ENCODE measurements around the gene TANGO2. TPM values are rescaled to one million over a fixed set of nuclear protein-coding genes. Genes with fewer than 3 reads are reported as not detected.

Gene TANGO2
- polyA plus RNA-seq, 1 of the 3 experiments (the other 2 are of a cell fraction) = 20.7 TPM

- TF ChIP-seq GABPA (IDR thresholded peaks at IDR 0.05; ENCODE audit: low read depth) = no peak
- TF ChIP-seq EZH2phosphoT487 (IDR thresholded peaks at IDR 0.05; ENCODE audit: borderline replicate concordance, low read depth) = no peak
- TF ChIP-seq YY1 (IDR thresholded peaks at IDR 0.05; ENCODE audit: low read depth) = no peak
- no peak for TF ChIP-seq MEF2A (IDR thresholded peaks at IDR 0.05; ENCODE audit: borderline replicate concordance, low read depth)
- TF ChIP-seq MXI1 (IDR thresholded peaks at IDR 0.05; ENCODE audit: low read depth, low read length) = no peak
- no peak for TF ChIP-seq FOXJ3 (CRISPR knock-in tag; IDR thresholded peaks at IDR 0.05)
- no peak for TF ChIP-seq RAD21 (IDR thresholded peaks at IDR 0.05; ENCODE audit: low read length)
- TF ChIP-seq RCOR1 (IDR thresholded peaks at IDR 0.05; ENCODE audit: low read length) = no peak
- peaks cover 24% of the 10 kb centered on the region; the same call in 1 of the 2 replicates for H3K79me2 ChIP-seq (ENCODE audit: insufficient read depth)
- H3F3A ChIP-seq (replicated peaks; ENCODE audit: insufficient read depth) = no peaks in the 10 kb centered on the region
- no peak overlapping the region; a peak in 1 of 4 replicates for H3K27ac ChIP-seq (ENCODE audit: low read depth in 2 of 2, low read length in 1 of 2)
- DNase-seq = no peak
- no peaks in the 10 kb centered on the region for H3K9me2 ChIP-seq
- H3K4me3 ChIP-seq (ENCODE audit: low read depth in 2 of 2, low read length in 1 of 2) = no peak overlapping the region
- H3K4me2 ChIP-seq = no peak overlapping the region
- POLR2A ChIA-PET = no interaction called here
- H3K9me3 ChIP-seq = no peaks in the 10 kb centered on the region
- peaks cover 20% of the 10 kb centered on the region; the same call in 1 of the 2 replicates for H4K20me1 ChIP-seq (ENCODE audit: insufficient read depth)
- peaks cover 0 to 35% of the 10 kb centered on the region in 2 experiments; a peak in 1 of 4 replicates for H3K4me1 ChIP-seq (ENCODE audit: control insufficient read depth in 1 of 2, insufficient read depth in 2 of 2, low read depth in 1 of 2, low read length in 1 of 2)
- no peak overlapping the region for H2AFZ ChIP-seq (ENCODE audit: low read depth)
- H3K36me3 ChIP-seq (replicated peaks in 1 of 2; ENCODE audit: control insufficient read depth in 1 of 2, insufficient read depth in 2 of 2, low read length in 1 of 2) = no peaks in the 10 kb centered on the region
- WGBS (ENCODE audit: low lambda C conversion rate) = 89% methylated on average over 4 of the region's 7 CpGs
- CTCF ChIA-PET = interaction anchor here (0.8 to 1.5 kb wide), 5 partner anchors 14 to 302 kb away, joined by 3 read pairs; no protein-coding TSS in a partner anchor
- H3K27me3 ChIP-seq (ENCODE audit: insufficient read depth) = no peaks in the 10 kb centered on the region
- no peak overlapping the region for H3K9ac ChIP-seq
Measured at GRCh38 chr22:20032407-20032991, 11.6 kb downstream of the TANGO2 start.

- H4K20me1 ChIP-seq (ENCODE audit: insufficient read depth) = peaks cover 19% of the 10 kb centered on the region; the same call in 1 of the 2 replicates
- ChIA-PET POLR2A (no interaction called here), CTCF (interaction anchor here (0.8 to 1.0 kb wide), 4 partner anchors 15 to 303 kb away, joined by 3 read pairs; no protein-coding TSS in a partner anchor)
Measured at GRCh38 chr22:20033045-20033706, 12.3 kb downstream of the TANGO2 start.

More at GRCh38 chr22:20033045-20033706, 12.3 kb downstream of the TANGO2 start:
- peaks cover 23% of the 10 kb centered on the region; the same call in 1 of the 2 replicates for H3K79me2 ChIP-seq (ENCODE audit: insufficient read depth)
- no peaks in the 10 kb centered on the region for H3K27me3 ChIP-seq (ENCODE audit: insufficient read depth)
- H3F3A ChIP-seq (replicated peaks; ENCODE audit: insufficient read depth) = no peaks in the 10 kb centered on the region
- H3K4me1 ChIP-seq (ENCODE audit: control insufficient read depth in 1 of 2, insufficient read depth in 2 of 2, low read depth in 1 of 2, low read length in 1 of 2) = peaks cover 0 to 35% of the 10 kb centered on the region in 2 experiments; a peak in 1 of 4 replicates
- H3K36me3 ChIP-seq (replicated peaks in 1 of 2; ENCODE audit: control insufficient read depth in 1 of 2, insufficient read depth in 2 of 2, low read length in 1 of 2) = no peaks in the 10 kb centered on the region
- H3K9ac ChIP-seq = no peak overlapping the region
- 87% methylated on average over 14 of the region's 14 CpGs for WGBS (ENCODE audit: low lambda C conversion rate)
- DNase-seq = peak; percentile 70
- H3K9me3 ChIP-seq = no peaks in the 10 kb centered on the region
- H3K4me2 ChIP-seq = no peak overlapping the region
- peak overlapping the region in 1 of 2 experiments; percentile 47; a peak in 1 of 4 replicates for H3K27ac ChIP-seq (ENCODE audit: low read depth in 2 of 2, low read length in 1 of 2)
- TF ChIP-seq, protein P1, sequence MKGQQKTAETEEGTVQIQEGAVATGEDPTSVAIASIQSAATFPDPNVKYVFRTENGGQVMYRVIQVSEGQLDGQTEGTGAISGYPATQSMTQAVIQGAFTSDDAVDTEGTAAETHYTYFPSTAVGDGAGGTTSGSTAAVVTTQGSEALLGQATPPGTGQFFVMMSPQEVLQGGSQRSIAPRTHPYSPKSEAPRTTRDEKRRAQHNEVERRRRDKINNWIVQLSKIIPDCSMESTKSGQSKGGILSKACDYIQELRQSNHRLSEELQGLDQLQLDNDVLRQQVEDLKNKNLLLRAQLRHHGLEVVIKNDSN (IDR thresholded peaks at IDR 0.05; ENCODE audit: borderline replicate concordance, low read depth) = no peak
- TF ChIP-seq MEF2A (IDR thresholded peaks at IDR 0.05; ENCODE audit: borderline replicate concordance, low read depth) (no peak), MXI1 (IDR thresholded peaks at IDR 0.05; ENCODE audit: low read depth, low read length) (no peak), NRF1 (IDR thresholded peaks at IDR 0.05; ENCODE audit: low read depth, low read length) (no peak), FOXJ3 (CRISPR knock-in tag; IDR thresholded peaks at IDR 0.05) (no peak)
- TF ChIP-seq, protein P2, sequence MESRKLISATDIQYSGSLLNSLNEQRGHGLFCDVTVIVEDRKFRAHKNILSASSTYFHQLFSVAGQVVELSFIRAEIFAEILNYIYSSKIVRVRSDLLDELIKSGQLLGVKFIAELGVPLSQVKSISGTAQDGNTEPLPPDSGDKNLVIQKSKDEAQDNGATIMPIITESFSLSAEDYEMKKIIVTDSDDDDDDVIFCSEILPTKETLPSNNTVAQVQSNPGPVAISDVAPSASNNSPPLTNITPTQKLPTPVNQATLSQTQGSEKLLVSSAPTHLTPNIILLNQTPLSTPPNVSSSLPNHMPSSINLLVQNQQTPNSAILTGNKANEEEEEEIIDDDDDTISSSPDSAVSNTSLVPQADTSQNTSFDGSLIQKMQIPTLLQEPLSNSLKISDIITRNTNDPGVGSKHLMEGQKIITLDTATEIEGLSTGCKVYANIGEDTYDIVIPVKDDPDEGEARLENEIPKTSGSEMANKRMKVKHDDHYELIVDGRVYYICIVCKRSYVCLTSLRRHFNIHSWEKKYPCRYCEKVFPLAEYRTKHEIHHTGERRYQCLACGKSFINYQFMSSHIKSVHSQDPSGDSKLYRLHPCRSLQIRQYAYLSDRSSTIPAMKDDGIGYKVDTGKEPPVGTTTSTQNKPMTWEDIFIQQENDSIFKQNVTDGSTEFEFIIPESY (IDR thresholded peaks at IDR 0.05; ENCODE audit: borderline replicate concordance, low read depth) = no peak
- no peak overlapping the region for H2AFZ ChIP-seq (ENCODE audit: low read depth)
- no peaks in the 10 kb centered on the region for H3K9me2 ChIP-seq
- no peak overlapping the region for H3K4me3 ChIP-seq (ENCODE audit: low read depth in 2 of 2, low read length in 1 of 2)
